ENCODE measurements around the gene MAGEF1.

Gene MAGEF1

GRCh38 chr3:184672977-184673870, 38.6 kb downstream of the MAGEF1 start:
- Histone ChIP-seq H3K4me3 (no peak overlapping the region), H3K9ac (no peak overlapping the region), H3K4me1 (peaks cover 21 to 40% (median 29%) of the 10 kb centered on the region in 10 experiments), H4K20me1 (no peaks in the 10 kb centered on the region), H3K36me3 (no peaks in the 10 kb centered on the region), H3K27me3 (no peaks in the 10 kb centered on the region), H3K9me3 (replicated peaks in 1 of 11) (no peaks in the 10 kb centered on the region), H3K27ac (no peak overlapping the region), H3K4me2 (0 out of 22 replicates have a peak overlapping the region, but pooled peaks of 1 of the 11 experiments have one; percentile 7)
- no peak for TF ChIP-seq Cebpa-rat (IDR thresholded peaks at IDR 0.05)

- Histone ChIP-seq H3K9ac (no peak overlapping the region), H3K4me1 (peaks cover 12 to 31% (median 20%) of the 10 kb centered on the region in 10 experiments), H4K20me1 (no peaks in the 10 kb centered on the region), H3K27ac (no peak overlapping the region), H3K9me3 (replicated peaks in 1 of 11) (no peaks in the 10 kb centered on the region), H3K4me3 (no peak overlapping the region), H3K4me2 (no peak overlapping the region), H3K27me3 (no peaks in the 10 kb centered on the region), H3K36me3 (no peaks in the 10 kb centered on the region)
- no peak for TF ChIP-seq Cebpa-rat (IDR thresholded peaks at IDR 0.05)
These were observed 39.5 kb downstream of the MAGEF1 start for GRCh38 chr3:184672335-184672734.

GRCh38 chr3:184670091-184670602, 41.7 kb downstream of the MAGEF1 start:
- no peak for TF ChIP-seq Cebpa-rat (IDR thresholded peaks at IDR 0.05)

GRCh38 chr3:184669578-184669977, 42.3 kb downstream of the MAGEF1 start:
- Histone ChIP-seq H3K9ac (no peak overlapping the region), H3K27me3 (no peaks in the 10 kb centered on the region)
- no peak for TF ChIP-seq Cebpa-rat (IDR thresholded peaks at IDR 0.05)

More at GRCh38 chr3:184670091-184670602, 41.7 kb downstream of the MAGEF1 start:
- no peaks in the 10 kb centered on the region for H4K20me1 ChIP-seq
- H3K27ac ChIP-seq = no peak overlapping the region
- H3K4me1 ChIP-seq = peaks cover 0 to 24% (median 10%) of the 10 kb centered on the region in 10 experiments; a peak in 12 of 20 replicates
- no peak overlapping the region for H3K9ac ChIP-seq
- no peaks in the 10 kb centered on the region for H3K9me3 ChIP-seq (replicated peaks in 1 of 11)
- no peaks in the 10 kb centered on the region for H3K27me3 ChIP-seq
- H3K4me3 ChIP-seq = no peak overlapping the region
- no peak overlapping the region for H3K4me2 ChIP-seq
- no peaks in the 10 kb centered on the region for H3K36me3 ChIP-seq

GRCh38 chr3:184666442-184666841, 45.4 kb downstream of the MAGEF1 start:
- no peaks in the 10 kb centered on the region for H3K9me3 ChIP-seq (replicated peaks in 1 of 11)
- H3K4me2 ChIP-seq = peak overlapping the region in 5 of 11 experiments; percentile 21 to 43 (median 37); a peak in 7 of 22 replicates
- no peaks in the 10 kb centered on the region for H3K36me3 ChIP-seq
- H4K20me1 ChIP-seq = no peaks in the 10 kb centered on the region
- no peak overlapping the region for H3K9ac ChIP-seq
- H3K4me1 ChIP-seq = peaks cover 4 to 30% (median 14%) of the 10 kb centered on the region in 10 experiments; a peak in 18 of 20 replicates
- TF ChIP-seq Cebpa-rat (IDR thresholded peaks at IDR 0.05) = no peak
- no peak overlapping the region for H3K4me3 ChIP-seq
- no peak overlapping the region for H3K27ac ChIP-seq
- H3K27me3 ChIP-seq = 0 out of 22 replicates have a peak, but pooled peaks cover 0 to 3% (median 0%) of the 10 kb centered on the region in 11 experiments

More at GRCh38 chr3:184669578-184669977, 42.3 kb downstream of the MAGEF1 start:
- Histone ChIP-seq H3K27ac (no peak overlapping the region), H4K20me1 (no peaks in the 10 kb centered on the region), H3K36me3 (no peaks in the 10 kb centered on the region), H3K9me3 (replicated peaks in 1 of 11) (no peaks in the 10 kb centered on the region), H3K4me1 (peaks cover 0 to 19% (median 10%) of the 10 kb centered on the region in 10 experiments; a peak in 13 of 20 replicates), H3K4me2 (no peak overlapping the region), H3K4me3 (no peak overlapping the region)

GRCh38 chr3:184665101-184665500, 46.8 kb downstream of the MAGEF1 start:
- Histone ChIP-seq H4K20me1 (no peaks in the 10 kb centered on the region), H3K27me3 (0 out of 22 replicates have a peak, but pooled peaks cover 0 to 3% (median 0%) of the 10 kb centered on the region in 11 experiments), H3K4me3 (no peak overlapping the region), H3K9me3 (replicated peaks in 1 of 11) (no peaks in the 10 kb centered on the region), H3K4me2 (no peak overlapping the region), H3K9ac (no peak overlapping the region), H3K27ac (no peak overlapping the region), H3K36me3 (no peaks in the 10 kb centered on the region), H3K4me1 (peaks cover 17 to 44% (median 26%) of the 10 kb centered on the region in 10 experiments)
- TF ChIP-seq Cebpa-rat (IDR thresholded peaks at IDR 0.05) = no peak

- peaks cover 28 to 57% (median 37%) of the 10 kb centered on the region in 10 experiments for H3K4me1 ChIP-seq
- no peaks in the 10 kb centered on the region for H3K36me3 ChIP-seq
- no peak overlapping the region for H3K9ac ChIP-seq
- no peaks in the 10 kb centered on the region for H3K9me3 ChIP-seq (replicated peaks in 1 of 11)
- no peaks in the 10 kb centered on the region for H4K20me1 ChIP-seq
- H3K4me3 ChIP-seq = no peak overlapping the region
- H3K27ac ChIP-seq = no peak overlapping the region
- no peak for TF ChIP-seq Cebpa-rat (IDR thresholded peaks at IDR 0.05)
- 0 out of 22 replicates have a peak, but pooled peaks cover 0 to 3% (median 0%) of the 10 kb centered on the region in 11 experiments for H3K27me3 ChIP-seq
- peak overlapping the region in 6 of 11 experiments; percentile 8 to 48 (median 24); a peak in 7 of 22 replicates for H3K4me2 ChIP-seq
These were observed 48.1 kb downstream of the MAGEF1 start for GRCh38 chr3:184663756-184664155.

- 0 out of 22 replicates have a peak, but pooled peaks cover 0 to 3% (median 0%) of the 10 kb centered on the region in 11 experiments for H3K27me3 ChIP-seq
- no peak overlapping the region for H3K27ac ChIP-seq
- H3K4me1 ChIP-seq = peaks cover 32 to 61% (median 41%) of the 10 kb centered on the region in 10 experiments
- H3K36me3 ChIP-seq = no peaks in the 10 kb centered on the region
- H3K4me3 ChIP-seq = no peak overlapping the region
- TF ChIP-seq Cebpa-rat (IDR thresholded peaks at IDR 0.05) = no peak
- H4K20me1 ChIP-seq = no peaks in the 10 kb centered on the region
- no peaks in the 10 kb centered on the region for H3K9me3 ChIP-seq (replicated peaks in 1 of 11)
- no peak overlapping the region for H3K4me2 ChIP-seq
- H3K9ac ChIP-seq = no peak overlapping the region
These were observed 48.5 kb downstream of the MAGEF1 start for GRCh38 chr3:184663356-184663755.

- Histone ChIP-seq H3K36me3 (no peaks in the 10 kb centered on the region), H3K27ac (no peak overlapping the region), H4K20me1 (no peaks in the 10 kb centered on the region), H3K4me3 (no peak overlapping the region), H3K27me3 (0 out of 22 replicates have a peak, but pooled peaks cover 0 to 3% (median 0%) of the 10 kb centered on the region in 11 experiments), H3K9me3 (replicated peaks in 1 of 11) (no peaks in the 10 kb centered on the region), H3K9ac (no peak overlapping the region), H3K4me1 (peaks cover 39 to 71% (median 49%) of the 10 kb centered on the region in 10 experiments), H3K4me2 (peak overlapping the region in 3 of 11 experiments; percentile 0 to 7 (median 4); a peak in 1 of 22 replicates)
- TF ChIP-seq Cebpa-rat (IDR thresholded peaks at IDR 0.05) = no peak
These were observed 49.7 kb downstream of the MAGEF1 start for GRCh38 chr3:184662187-184662586.

Measured in BLaER1 treated with 17β-estradiol and CSF1 and Interleukin-3, amounts not matched to agents 10 nM and 100 nM (cell line).